ENCODE measurements around the gene FAM209B. TPM values are rescaled to one million over a fixed set of nuclear protein-coding genes. Genes with fewer than 3 reads are reported as not detected.
A peak's percentile ranks its signal among the peaks of the same experiment; 100 is the strongest.

The FAM209B gene
- total RNA-seq, 3 donors from 2014 or later (not counting 1 experiment from before 2014, with no cell fraction given) = 2.0 to 3.3 (median 3.1) TPM

DNA sequence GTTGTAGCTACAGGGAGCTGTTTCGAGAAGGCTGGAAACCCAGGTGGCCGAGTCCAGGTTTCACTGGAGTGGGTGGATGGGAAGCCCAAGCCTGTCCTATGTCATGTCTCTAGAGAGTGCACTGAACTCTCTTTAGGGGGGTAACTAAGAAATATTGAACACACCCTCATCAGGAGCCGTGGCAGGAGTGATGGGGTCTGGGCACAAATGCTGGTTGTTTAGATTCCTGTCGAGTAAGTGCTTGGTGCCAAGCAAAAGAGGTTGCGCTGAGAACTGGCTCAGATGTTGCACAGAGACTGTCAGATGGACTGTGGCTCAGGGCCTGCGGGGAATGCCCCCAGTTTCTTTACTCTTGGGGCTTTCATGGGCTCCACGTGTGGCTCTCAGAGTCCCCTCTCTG is 15.8 kb upstream of the FAM209B start:
- no peak overlapping the region for H3K4me3 ChIP-seq (ENCODE audit: low read length)
- TF ChIP-seq, protein P1, sequence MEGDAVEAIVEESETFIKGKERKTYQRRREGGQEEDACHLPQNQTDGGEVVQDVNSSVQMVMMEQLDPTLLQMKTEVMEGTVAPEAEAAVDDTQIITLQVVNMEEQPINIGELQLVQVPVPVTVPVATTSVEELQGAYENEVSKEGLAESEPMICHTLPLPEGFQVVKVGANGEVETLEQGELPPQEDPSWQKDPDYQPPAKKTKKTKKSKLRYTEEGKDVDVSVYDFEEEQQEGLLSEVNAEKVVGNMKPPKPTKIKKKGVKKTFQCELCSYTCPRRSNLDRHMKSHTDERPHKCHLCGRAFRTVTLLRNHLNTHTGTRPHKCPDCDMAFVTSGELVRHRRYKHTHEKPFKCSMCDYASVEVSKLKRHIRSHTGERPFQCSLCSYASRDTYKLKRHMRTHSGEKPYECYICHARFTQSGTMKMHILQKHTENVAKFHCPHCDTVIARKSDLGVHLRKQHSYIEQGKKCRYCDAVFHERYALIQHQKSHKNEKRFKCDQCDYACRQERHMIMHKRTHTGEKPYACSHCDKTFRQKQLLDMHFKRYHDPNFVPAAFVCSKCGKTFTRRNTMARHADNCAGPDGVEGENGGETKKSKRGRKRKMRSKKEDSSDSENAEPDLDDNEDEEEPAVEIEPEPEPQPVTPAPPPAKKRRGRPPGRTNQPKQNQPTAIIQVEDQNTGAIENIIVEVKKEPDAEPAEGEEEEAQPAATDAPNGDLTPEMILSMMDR (IDR thresholded peaks at IDR 0.05) = no peak
- Mint-ChIP-seq H3K36me3 (peaks cover 27% of the 10 kb centered on the region), H3K27me3 (ENCODE audit: low read depth in 2 of 2) (no peaks in the 10 kb centered on the region), H3K27ac (no peak overlapping the region), H3K9me3 (peaks cover 0 to 6% of the 10 kb centered on the region in 2 donors), H3K4me3 (no peak overlapping the region), H3K4me1 (no peaks in the 10 kb centered on the region)
- DNase-seq = no peak
- ATAC-seq = no peak
- H3K27ac ChIP-seq (ENCODE audit: low read length) = no peak overlapping the region
- no peaks in the 10 kb centered on the region for H3K27me3 ChIP-seq (ENCODE audit: control insufficient read depth, insufficient read depth, low read length)
- 96% methylated on average over 7 of the region's 7 CpGs for WGBS (ENCODE audit: insufficient coverage)
- no peaks in the 10 kb centered on the region for H3K4me1 ChIP-seq (ENCODE audit: control insufficient read depth, insufficient read depth, low read length)
- intact Hi-C loops (cut with micrococcal nuclease) = no loop called here
- peaks cover 60% of the 10 kb centered on the region for H3K36me3 ChIP-seq (ENCODE audit: control insufficient read depth, insufficient read depth, low read length)
- peaks cover 31% of the 10 kb centered on the region for H3K9me3 ChIP-seq (ENCODE audit: control insufficient read depth, insufficient read depth, low read length)

DNA sequence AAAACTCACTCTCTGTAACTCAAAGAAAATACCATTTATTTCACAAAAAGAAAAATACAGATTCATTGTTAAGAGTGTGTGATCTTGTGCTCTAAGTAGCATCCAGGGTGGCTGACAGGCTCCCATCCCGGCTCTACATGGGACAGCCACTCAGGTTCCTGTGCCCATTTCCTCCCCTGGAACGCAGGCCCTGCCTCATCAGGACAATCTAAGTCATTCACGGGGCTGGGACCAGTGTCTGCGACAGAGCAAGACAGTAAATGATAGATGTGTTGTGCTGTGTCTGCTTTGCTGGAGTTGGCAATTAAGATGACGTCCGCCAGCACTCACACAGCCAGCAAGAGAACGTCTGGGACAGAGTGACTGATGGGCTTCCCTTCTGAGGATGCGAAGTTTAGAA is 15.4 kb upstream of the FAM209B start:
- ATAC-seq (no peak), DNase-seq (no peak)
- Histone ChIP-seq H3K27ac (ENCODE audit: low read length) (no peak overlapping the region), H3K27me3 (ENCODE audit: control insufficient read depth, insufficient read depth, low read length) (no peaks in the 10 kb centered on the region), H3K9me3 (ENCODE audit: control insufficient read depth, insufficient read depth, low read length) (peaks cover 33% of the 10 kb centered on the region), H3K36me3 (ENCODE audit: control insufficient read depth, insufficient read depth, low read length) (peaks cover 57% of the 10 kb centered on the region), H3K4me1 (ENCODE audit: control insufficient read depth, insufficient read depth, low read length) (no peaks in the 10 kb centered on the region), H3K4me3 (ENCODE audit: low read length) (no peak overlapping the region)
- Mint-ChIP-seq H3K9me3 (peaks cover 0 to 6% of the 10 kb centered on the region in 2 donors), H3K4me1 (no peaks in the 10 kb centered on the region), H3K36me3 (peaks cover 27% of the 10 kb centered on the region), H3K4me3 (no peak overlapping the region), H3K27ac (no peak overlapping the region), H3K27me3 (ENCODE audit: low read depth in 2 of 2) (no peaks in the 10 kb centered on the region)
- intact Hi-C loops (cut with micrococcal nuclease) = no loop called here
- 95% methylated on average over 8 of the region's 8 CpGs for WGBS (ENCODE audit: insufficient coverage)
- TF ChIP-seq, protein P1 (IDR thresholded peaks at IDR 0.05) = no peak

DNA sequence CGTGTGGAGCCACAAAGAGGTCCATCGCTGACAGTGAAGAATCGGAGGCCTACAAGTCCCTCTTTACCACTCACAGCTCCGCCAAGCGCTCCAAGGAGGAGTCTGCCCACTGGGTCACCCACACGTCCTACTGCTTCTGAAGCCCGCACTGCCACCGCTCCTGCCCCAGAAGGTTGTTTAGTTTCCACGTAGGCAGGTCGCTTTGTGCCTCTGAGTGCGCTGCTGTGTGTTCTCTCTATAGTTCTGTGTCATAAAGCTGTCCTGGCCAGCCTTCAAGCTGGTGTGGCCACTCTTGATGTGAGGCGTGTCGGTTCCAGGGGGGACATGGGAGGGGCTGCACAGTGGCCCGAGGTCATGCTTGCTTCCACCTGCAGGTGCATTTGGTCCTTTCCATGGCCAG is 14.9 kb upstream of the FAM209B start:
- WGBS (ENCODE audit: insufficient coverage) = 97% methylated on average over 14 of the region's 14 CpGs
- TF ChIP-seq, protein P1 (IDR thresholded peaks at IDR 0.05) = no peak
- no peak for DNase-seq
- no peak overlapping the region for H3K4me3 Mint-ChIP-seq
- H3K27me3 ChIP-seq (ENCODE audit: control insufficient read depth, insufficient read depth, low read length) = no peaks in the 10 kb centered on the region
- H3K4me1 ChIP-seq (ENCODE audit: control insufficient read depth, insufficient read depth, low read length) = no peaks in the 10 kb centered on the region
- peaks cover 33% of the 10 kb centered on the region for H3K9me3 ChIP-seq (ENCODE audit: control insufficient read depth, insufficient read depth, low read length)
- H3K27me3 Mint-ChIP-seq (ENCODE audit: low read depth in 2 of 2) = no peaks in the 10 kb centered on the region
- no peak overlapping the region for H3K27ac Mint-ChIP-seq
- peaks cover 53% of the 10 kb centered on the region for H3K36me3 ChIP-seq (ENCODE audit: control insufficient read depth, insufficient read depth, low read length)
- no peak overlapping the region for H3K4me3 ChIP-seq (ENCODE audit: low read length)
- intact Hi-C loops (cut with micrococcal nuclease) = no loop called here
- H3K27ac ChIP-seq (ENCODE audit: low read length) = no peak overlapping the region
- peaks cover 27% of the 10 kb centered on the region for H3K36me3 Mint-ChIP-seq
- ATAC-seq = no peak
- no peaks in the 10 kb centered on the region for H3K4me1 Mint-ChIP-seq
- peaks cover under 1 to 6% of the 10 kb centered on the region in 2 donors for H3K9me3 Mint-ChIP-seq

DNA sequence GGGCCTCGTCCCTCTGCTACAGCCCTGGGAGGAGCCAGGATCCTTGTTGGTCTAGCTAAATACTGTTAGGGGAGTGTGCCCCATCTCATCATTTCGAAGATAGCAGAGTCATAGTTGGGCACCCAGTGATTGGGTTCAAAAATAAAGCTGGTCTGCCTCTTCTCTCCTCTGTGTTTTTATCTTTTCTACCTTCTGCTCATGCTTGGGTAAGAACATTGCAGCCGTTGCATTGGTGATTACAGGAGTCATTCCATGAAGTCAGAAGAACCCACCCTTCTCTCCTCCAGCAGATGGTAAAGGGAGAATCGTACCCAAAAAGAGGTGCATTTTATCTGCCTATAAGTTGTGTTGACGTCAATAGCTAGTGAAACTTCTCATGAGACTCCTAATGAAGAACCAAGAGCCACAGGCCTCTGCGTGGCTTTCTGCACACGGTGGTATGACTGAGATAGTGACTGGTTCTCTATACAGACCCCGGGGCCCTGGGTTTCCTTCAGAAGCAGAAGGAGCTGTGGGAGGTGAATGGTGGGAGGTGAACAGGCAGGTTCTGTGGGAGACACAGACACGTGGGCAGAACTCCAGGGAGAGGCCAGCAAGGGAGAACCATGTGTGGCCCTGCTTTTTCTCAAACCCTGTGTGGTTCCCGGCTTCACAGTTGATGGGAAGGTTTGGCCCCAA is 14.2 kb upstream of the FAM209B start:
- TF ChIP-seq, protein P1 (IDR thresholded peaks at IDR 0.05) = no peak
- no peaks in the 10 kb centered on the region for H3K27me3 Mint-ChIP-seq (ENCODE audit: low read depth in 2 of 2)
- H3K4me1 ChIP-seq (ENCODE audit: control insufficient read depth, insufficient read depth, low read length) = no peaks in the 10 kb centered on the region
- peaks cover 27% of the 10 kb centered on the region for H3K36me3 Mint-ChIP-seq
- H3K9me3 Mint-ChIP-seq = peaks cover 2 to 6% of the 10 kb centered on the region in 2 donors
- intact Hi-C loops (cut with micrococcal nuclease) = no loop called here
- H3K4me3 Mint-ChIP-seq = no peak overlapping the region
- no peak overlapping the region for H3K4me3 ChIP-seq (ENCODE audit: low read length)
- H3K27ac ChIP-seq (ENCODE audit: low read length) = no peak overlapping the region
- no peak for DNase-seq
- no peak for ATAC-seq
- WGBS (ENCODE audit: insufficient coverage) = 97% methylated on average over 10 of the region's 10 CpGs
- peaks cover 33% of the 10 kb centered on the region for H3K9me3 ChIP-seq (ENCODE audit: control insufficient read depth, insufficient read depth, low read length)
- H3K27me3 ChIP-seq (ENCODE audit: control insufficient read depth, insufficient read depth, low read length) = no peaks in the 10 kb centered on the region
- peaks cover 0 to 4% of the 10 kb centered on the region in 2 donors for H3K4me1 Mint-ChIP-seq
- peaks cover 46% of the 10 kb centered on the region for H3K36me3 ChIP-seq (ENCODE audit: control insufficient read depth, insufficient read depth, low read length)
- peak overlapping the region in 1 of 2 donors; percentile 16 for H3K27ac Mint-ChIP-seq

Data from natural killer cell (primary cell).